ENCODE data around the gene DCTN2.

DNA sequence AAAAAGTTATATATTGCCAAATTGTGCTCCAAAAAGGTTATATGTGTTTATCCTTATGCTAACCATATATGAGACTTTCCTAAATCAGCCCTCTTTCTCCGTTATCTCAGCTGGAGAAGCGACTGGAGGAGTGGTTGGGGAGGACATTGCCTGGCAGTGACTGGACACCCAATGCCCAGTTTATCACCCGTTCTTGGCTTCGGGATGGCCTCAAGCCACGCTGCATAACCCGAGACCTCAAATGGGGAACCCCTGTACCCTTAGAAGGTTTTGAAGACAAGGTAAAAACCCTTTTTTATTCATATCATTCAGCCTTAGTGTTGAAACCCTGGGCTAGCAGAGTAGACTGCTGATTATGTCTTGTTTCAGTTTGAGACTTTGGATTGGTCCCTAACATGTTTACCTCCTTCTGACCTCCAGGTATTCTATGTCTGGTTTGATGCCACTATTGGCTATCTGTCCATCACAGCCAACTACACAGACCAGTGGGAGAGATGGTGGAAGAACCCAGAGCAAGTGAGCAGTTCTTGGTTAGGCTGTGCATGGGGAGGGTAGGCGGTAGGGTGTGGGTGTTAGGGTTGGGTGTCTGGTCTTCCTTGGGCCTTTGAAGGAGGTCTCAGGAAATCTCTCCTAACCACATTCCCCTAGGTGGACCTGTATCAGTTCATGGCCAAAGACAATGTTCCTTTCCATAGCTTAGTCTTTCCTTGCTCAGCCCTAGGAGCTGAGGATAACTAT is 35.2 kb downstream of the DCTN2 start:
- TF ChIP-seq, protein P1, sequence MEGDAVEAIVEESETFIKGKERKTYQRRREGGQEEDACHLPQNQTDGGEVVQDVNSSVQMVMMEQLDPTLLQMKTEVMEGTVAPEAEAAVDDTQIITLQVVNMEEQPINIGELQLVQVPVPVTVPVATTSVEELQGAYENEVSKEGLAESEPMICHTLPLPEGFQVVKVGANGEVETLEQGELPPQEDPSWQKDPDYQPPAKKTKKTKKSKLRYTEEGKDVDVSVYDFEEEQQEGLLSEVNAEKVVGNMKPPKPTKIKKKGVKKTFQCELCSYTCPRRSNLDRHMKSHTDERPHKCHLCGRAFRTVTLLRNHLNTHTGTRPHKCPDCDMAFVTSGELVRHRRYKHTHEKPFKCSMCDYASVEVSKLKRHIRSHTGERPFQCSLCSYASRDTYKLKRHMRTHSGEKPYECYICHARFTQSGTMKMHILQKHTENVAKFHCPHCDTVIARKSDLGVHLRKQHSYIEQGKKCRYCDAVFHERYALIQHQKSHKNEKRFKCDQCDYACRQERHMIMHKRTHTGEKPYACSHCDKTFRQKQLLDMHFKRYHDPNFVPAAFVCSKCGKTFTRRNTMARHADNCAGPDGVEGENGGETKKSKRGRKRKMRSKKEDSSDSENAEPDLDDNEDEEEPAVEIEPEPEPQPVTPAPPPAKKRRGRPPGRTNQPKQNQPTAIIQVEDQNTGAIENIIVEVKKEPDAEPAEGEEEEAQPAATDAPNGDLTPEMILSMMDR (IDR thresholded peaks at IDR 0.05) = no peak
- TF ChIP-seq POLR2A (IDR thresholded peaks at IDR 0.05) (no peak), EP300 (IDR thresholded peaks at IDR 0.05) (no peak), POLR2AphosphoS5 (IDR thresholded peaks at IDR 0.05) (no peak)
